A673 (cell line): ENCODE measurements around the gene CMIP.

ENCODE experiments used
- EZH2 ChIP-seq: fragments of 200-600 bp; sonication (generic); IDR thresholded peaks from 2 replicates; pipeline ENCODE4 v1.6.1; 2017; ENCODE audit warnings: borderline replicate concordance, low read depth, mild to moderate bottlenecking, mixed read lengths, antibody characterized with exemption, low read length; ENCODE audit not compliant: poor library complexity, severe bottlenecking
- TF ChIP-seq, protein P1 (sequence below): fragments of 300-800, 200-600 bp; sonication (generic); conservative IDR thresholded peaks from 2 replicates; pipeline ENCODE4 v1.5.1; 2017; ENCODE audit warnings: low read depth, mild to moderate bottlenecking, antibody characterized with exemption, low read length, moderate library complexity, mixed read lengths

GRCh38 chr16:81548551-81548875 is 103.9 kb downstream of the CMIP start:
- TF ChIP-seq, protein P1, sequence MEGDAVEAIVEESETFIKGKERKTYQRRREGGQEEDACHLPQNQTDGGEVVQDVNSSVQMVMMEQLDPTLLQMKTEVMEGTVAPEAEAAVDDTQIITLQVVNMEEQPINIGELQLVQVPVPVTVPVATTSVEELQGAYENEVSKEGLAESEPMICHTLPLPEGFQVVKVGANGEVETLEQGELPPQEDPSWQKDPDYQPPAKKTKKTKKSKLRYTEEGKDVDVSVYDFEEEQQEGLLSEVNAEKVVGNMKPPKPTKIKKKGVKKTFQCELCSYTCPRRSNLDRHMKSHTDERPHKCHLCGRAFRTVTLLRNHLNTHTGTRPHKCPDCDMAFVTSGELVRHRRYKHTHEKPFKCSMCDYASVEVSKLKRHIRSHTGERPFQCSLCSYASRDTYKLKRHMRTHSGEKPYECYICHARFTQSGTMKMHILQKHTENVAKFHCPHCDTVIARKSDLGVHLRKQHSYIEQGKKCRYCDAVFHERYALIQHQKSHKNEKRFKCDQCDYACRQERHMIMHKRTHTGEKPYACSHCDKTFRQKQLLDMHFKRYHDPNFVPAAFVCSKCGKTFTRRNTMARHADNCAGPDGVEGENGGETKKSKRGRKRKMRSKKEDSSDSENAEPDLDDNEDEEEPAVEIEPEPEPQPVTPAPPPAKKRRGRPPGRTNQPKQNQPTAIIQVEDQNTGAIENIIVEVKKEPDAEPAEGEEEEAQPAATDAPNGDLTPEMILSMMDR: no peak
- TF ChIP-seq EZH2: no peak
